IPS-20b (cell line): ENCODE results near the gene ARL2.
"Not testable (repeated sequence)": the region's sequence is repeated elsewhere in the genome, so short reads cannot be mapped to it uniquely, and the experiment has no call there.

Source experiments
- H3K27ac ChIP-seq: one replicate; pipeline ENCODE4 v1.5.1; 2013; ENCODE audit warnings: low read length
- H3K27me3 ChIP-seq: 2 replicates; pipeline ENCODE4 v1.6.1; 2013; ENCODE audit warnings: mild to moderate bottlenecking, low read length, inconsistent platforms; ENCODE audit not compliant: insufficient read depth
- H3K36me3 ChIP-seq: 2 replicates; pipeline ENCODE4 v1.6.1; 2013; ENCODE audit warnings: low read depth, mild to moderate bottlenecking, inconsistent platforms, low read length, moderate library complexity; ENCODE audit not compliant: insufficient read depth
- H3K4me1 ChIP-seq: 2 replicates; pipeline ENCODE4 v1.6.1; 2013; ENCODE audit warnings: mild to moderate bottlenecking, control low read depth, inconsistent platforms, low read length, moderate library complexity; ENCODE audit not compliant: insufficient read depth
- H3K4me3 ChIP-seq: 2 replicates; pipeline ENCODE4 v1.5.1; 2013; ENCODE audit warnings: mild to moderate bottlenecking, low read length, inconsistent platforms
- H3K9ac ChIP-seq: 2 replicates; pipeline ENCODE4 v1.6.1; 2013; ENCODE audit warnings: low read depth, mild to moderate bottlenecking, inconsistent platforms, low read length, moderate library complexity
- H3K9me3 ChIP-seq: 2 replicates; pipeline ENCODE4 v1.6.1; 2013; ENCODE audit warnings: mild to moderate bottlenecking, low read depth, low read length, inconsistent platforms; ENCODE audit not compliant: insufficient read depth

Gene ARL2

DNA sequence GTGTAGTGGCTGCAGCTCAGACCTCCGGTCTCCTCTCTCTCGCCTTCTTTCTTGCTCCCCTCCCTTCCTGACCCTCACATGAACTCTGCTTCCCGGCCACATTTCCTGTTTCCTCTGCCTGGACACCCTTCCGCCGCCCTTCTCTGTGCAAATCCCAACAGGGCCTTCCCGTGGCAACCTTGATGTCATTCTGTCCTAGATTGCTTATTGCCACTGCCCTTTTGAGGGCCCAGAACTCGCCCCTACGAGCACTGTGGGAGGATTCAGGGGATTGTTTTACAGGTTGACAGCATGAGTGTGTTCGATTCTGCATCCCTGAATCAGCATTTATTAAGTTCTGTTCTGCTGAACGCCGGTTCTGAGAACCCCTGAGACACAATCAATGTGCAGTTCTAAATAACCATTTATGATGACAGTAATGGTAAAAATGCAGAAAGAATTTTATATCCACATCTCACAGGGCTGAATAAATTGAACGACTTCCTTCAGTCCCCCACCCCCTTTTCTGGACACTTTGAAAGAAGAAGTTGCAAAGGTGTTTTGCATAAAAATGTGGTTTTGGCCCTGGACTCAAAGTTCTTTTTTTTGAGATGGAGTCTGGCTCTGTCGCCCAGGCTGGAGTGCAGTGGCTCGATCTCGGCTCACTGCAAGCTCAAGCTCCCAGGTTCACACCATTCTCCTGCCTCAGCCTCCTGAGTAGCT lies 23.6 kb upstream of the ARL2 start:
- Histone ChIP-seq H3K4me1 (no peaks in the 10 kb centered on the region), H3K27ac (no peak overlapping the region), H3K36me3 (no peaks in the 10 kb centered on the region), H3K9me3 (no peaks in the 10 kb centered on the region), H3K4me3 (no peak overlapping the region), H3K27me3 (no peaks in the 10 kb centered on the region), H3K9ac (no peak overlapping the region)

DNA sequence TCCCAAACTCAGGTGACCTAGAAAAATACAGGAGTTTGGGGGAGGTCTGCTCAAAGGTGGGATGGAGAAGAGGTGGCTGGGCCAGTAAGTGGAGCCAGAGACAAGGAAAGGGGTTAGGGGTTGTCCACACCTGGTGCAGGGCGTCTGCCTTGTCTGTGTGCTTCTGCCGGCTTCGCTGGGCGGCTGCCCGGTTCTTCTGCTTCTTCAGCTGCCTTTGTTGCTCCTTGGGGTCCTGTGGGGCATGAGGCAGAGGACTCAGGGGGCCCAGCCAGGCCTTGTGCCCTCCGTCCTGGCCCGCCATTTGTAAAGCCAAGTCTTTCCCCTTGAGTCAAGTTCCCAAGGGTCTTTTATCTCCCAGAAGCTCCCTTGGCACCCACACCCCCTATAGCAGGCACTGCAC lies 19.6 kb upstream of the ARL2 start:
- Histone ChIP-seq H3K27me3 (no peaks in the 10 kb centered on the region), H3K9ac (no peak overlapping the region), H3K36me3 (no peaks in the 10 kb centered on the region), H3K4me1 (no peaks in the 10 kb centered on the region), H3K27ac (no peak overlapping the region), H3K9me3 (no peaks in the 10 kb centered on the region), H3K4me3 (no peak overlapping the region)

DNA sequence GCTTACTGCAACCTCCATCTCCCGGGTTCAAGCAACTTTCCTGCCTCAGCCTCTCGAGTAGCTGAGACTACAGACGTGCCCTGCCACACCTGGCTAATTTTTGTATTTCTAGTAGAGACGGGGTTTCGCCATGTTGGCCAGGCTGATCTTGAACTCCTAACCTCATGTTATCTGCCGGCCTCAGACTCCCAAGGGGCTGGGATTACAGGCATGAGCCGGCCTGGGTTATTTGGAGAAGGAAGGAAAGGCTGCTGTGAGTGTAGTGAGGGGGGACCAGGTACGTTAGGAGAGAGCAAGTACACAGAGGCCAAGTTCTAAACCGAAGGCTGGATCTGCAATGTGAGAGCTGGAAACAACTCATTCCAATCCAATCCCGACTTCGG lies 17.6 kb upstream of the ARL2 start:
- H3K27ac ChIP-seq, result no peak overlapping the region
- peak overlapping the region; percentile 38; the same call in 1 of the 2 replicates for H3K4me3 ChIP-seq

DNA sequence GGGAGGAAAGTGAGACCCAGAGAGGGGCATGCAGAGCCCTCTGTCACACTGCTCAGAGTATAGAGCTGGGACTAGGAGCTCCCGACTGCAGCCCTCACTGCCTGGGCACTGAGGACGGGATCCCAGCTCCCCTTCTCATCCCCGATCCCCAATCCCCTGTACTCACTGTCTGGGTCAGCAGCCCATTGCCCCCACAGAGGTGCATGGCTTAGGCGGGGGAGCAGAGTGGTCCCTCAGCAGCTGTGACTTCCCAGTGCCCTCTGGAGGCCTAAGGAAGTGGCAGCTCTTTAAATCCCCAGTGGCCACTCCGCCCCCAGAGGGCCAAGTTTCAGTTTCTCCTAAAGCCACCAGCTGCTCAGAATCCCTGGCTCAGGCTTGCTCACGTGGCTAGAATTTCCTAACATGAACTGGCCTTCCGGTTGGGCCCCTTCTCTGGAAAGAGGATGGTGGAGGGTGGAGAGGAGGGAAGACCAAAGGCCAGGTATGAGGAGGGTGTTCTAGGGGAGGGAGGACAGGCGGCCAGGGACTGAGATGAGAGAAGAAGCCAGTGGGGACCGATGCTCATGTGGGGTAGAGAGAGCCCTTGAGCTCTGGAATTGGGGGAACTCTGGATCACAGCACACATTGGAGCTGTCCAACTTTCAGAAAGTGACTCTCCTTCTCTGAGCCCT lies 17.1 kb upstream of the ARL2 start, which contains the start of gene BATF2:
BATF2 (minus strand) TSS at position 262 of the 671 bp plus-strand sequence; CDS start at position 205, 57 bp downstream.
- Histone ChIP-seq H3K27me3 (no peaks in the 10 kb centered on the region), H3K9me3 (no peaks in the 10 kb centered on the region), H3K27ac (no peak within 1 kb of the TSS), H3K36me3 (no peaks in the 10 kb centered on the region), H3K4me1 (no peaks in the 10 kb centered on the region), H3K4me3 (peak within 1 kb of the TSS; percentile 38; the same call in 1 of the 2 replicates), H3K9ac (peak within 1 kb of the TSS; percentile 33; the same call in 1 of the 2 replicates)

More for the DNA sequence above, 17.6 kb upstream of the ARL2 start:
- Histone ChIP-seq H3K27me3 (no peaks in the 10 kb centered on the region), H3K9me3 (no peaks in the 10 kb centered on the region), H3K9ac (peak overlapping the region; percentile 33; the same call in 1 of the 2 replicates), H3K4me1 (no peaks in the 10 kb centered on the region), H3K36me3 (no peaks in the 10 kb centered on the region)

DNA sequence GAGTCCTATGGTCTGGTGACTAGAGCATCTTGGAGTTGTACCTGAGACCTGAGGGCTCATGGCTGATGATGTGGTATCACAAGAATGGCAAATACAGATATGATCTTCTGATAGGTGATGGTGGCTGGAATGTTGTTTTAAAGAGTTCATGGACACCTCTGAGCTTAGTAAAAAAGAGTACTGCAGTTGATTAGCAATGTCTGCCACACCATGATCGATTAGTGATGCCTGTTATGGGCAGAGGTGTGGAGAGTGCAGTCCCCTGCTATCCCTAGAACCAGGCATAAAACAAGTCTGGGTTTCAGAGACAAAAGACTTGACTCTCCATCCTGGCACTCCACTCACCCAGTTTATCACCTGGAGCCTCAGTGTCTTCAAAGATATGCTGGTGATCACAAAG lies 15.8 kb upstream of the ARL2 start:
- Histone ChIP-seq H3K9me3 (no peaks in the 10 kb centered on the region), H3K27me3 (no peaks in the 10 kb centered on the region), H3K9ac (no peak overlapping the region), H3K4me1 (no peaks in the 10 kb centered on the region), H3K36me3 (no peaks in the 10 kb centered on the region), H3K4me3 (no peak overlapping the region), H3K27ac (no peak overlapping the region)

DNA sequence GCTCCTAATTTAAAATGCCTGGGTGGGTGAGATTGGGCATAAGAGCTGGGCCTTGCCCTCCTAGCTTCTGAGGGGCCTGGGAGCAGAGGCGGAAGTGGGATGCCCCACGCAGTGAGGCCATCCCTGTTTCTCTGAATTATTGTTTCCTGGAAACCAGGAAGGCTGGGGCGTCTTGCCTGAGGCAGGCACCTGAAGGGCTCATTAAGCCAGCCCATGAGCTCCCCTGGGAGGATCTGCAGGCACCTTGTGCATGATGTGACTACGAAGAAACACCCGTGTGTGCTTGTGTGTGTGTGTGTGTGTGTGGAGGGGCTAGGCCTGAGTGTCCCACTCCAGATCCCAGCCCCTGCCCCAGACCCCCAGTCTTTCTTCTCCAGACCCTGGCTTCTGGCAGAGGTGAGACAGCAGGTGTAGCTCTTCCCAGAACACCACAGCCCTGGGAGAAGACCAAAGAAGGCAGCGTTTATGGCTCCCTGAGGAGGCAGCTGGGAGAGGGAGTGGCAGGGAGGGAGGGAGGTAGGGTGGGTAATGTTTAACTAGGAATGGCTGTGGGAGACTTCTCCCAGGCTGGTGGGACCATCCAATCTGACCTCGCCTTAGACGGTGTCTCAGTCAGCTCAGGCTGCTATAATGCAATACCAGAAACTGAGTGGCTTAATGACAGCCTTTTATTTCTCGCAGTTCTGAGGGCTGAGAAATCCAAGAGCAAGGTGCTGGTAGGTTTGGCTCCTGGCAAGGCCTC lies 15.1 kb upstream of the ARL2 start:
- no peak overlapping the region for H3K9ac ChIP-seq
- no peaks in the 10 kb centered on the region for H3K36me3 ChIP-seq
- no peak overlapping the region for H3K4me3 ChIP-seq
- no peaks in the 10 kb centered on the region for H3K9me3 ChIP-seq
- H3K27ac ChIP-seq, result no peak overlapping the region
- H3K4me1 ChIP-seq, result no peaks in the 10 kb centered on the region
- no peaks in the 10 kb centered on the region for H3K27me3 ChIP-seq

DNA sequence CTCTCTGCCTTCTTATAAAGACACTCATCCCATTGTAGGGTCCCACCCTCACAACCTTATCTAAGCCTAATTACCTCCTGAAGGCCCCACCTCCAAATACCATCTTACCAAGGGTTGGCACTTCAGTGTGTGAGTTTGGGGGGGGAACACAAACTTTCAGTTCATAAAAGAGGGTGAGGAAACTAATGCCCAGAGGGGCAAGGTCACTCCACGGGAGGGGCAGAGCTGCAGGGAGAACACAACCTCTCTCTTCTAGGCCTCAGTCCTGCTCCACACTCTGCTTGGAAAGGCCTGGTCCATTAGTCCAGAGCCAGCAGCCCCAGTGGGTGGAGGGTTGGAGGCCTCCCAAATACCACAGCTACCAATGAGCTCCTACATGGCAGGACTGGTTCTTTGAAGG lies 14.5 kb upstream of the ARL2 start:
- Histone ChIP-seq H3K4me1 (no peaks in the 10 kb centered on the region), H3K4me3 (no peak overlapping the region), H3K27me3 (no peaks in the 10 kb centered on the region), H3K27ac (no peak overlapping the region), H3K36me3 (no peaks in the 10 kb centered on the region), H3K9ac (no peak overlapping the region), H3K9me3 (no peaks in the 10 kb centered on the region)

DNA sequence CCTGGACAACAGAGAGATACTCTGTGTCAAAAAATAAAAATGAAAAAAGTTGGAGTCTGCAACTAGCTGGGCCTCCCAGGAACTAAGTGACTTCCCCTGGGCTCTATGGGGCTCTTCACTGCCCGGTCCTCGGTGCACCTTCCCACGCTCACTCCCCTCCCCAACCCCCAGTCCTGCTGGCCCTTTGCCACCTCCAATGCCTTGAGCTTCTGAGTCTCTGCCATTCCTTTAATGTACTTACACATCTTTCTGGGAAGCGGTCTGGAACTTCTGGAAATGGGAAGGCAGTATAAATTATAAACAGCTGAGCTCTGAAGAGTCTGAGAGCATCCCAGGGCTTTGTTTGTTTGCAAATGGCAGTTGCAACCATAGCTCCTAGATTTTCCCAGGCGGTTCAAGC lies 11.3 kb upstream of the ARL2 start:
- H3K27ac ChIP-seq, result no peak overlapping the region
- no peaks in the 10 kb centered on the region for H3K36me3 ChIP-seq
- no peaks in the 10 kb centered on the region for H3K9me3 ChIP-seq
- no peak overlapping the region for H3K9ac ChIP-seq
- no peaks in the 10 kb centered on the region for H3K4me1 ChIP-seq
- no peaks in the 10 kb centered on the region for H3K27me3 ChIP-seq
- H3K4me3 ChIP-seq, result no peak overlapping the region

DNA sequence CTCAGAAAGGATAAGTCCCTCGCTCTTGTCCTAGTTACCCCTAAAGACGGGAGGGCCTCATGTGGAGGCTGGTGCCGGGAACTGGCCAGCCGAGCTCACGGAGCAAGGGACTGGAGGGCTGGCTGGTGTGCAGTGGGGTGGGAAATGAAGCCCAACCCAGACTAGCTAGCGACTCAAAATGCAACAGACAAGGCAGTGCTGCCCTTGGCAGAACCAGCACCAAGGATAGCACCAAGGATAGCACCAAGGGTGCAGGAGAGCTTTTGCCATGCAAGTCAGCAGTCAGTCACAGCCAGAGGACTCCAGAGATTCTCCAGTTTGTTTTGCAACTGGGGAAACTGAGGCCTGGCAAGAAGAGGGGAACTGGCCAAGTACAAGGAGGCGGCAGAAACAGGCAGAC lies 10.7 kb upstream of the ARL2 start:
- H3K36me3 ChIP-seq, result no peaks in the 10 kb centered on the region
- no peaks in the 10 kb centered on the region for H3K9me3 ChIP-seq
- no peaks in the 10 kb centered on the region for H3K27me3 ChIP-seq
- no peaks in the 10 kb centered on the region for H3K4me1 ChIP-seq
- H3K4me3 ChIP-seq, result no peak overlapping the region
- no peak overlapping the region for H3K27ac ChIP-seq
- H3K9ac ChIP-seq, result no peak overlapping the region

DNA sequence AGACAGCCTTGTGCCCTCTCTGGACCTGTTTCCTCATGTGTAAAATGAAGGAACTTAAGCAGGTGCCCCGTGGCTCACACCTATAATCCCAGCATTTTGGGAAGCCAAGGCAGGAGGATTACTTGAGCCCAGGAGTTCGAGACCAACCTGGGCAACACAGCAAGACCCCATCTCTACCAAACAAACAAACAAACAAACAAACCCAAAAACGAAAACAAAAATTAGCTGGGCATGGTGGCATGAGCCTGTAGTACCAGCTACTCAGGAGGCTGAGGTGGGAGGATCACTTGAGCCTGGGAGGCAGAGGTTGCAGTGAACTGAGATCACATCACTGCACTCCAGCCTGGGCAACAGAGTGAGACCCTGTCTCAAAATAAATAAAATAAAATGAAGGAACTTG lies 10.0 kb upstream of the ARL2 start:
- H3K4me1 ChIP-seq, H3K4me3 ChIP-seq, H3K36me3 ChIP-seq, H3K9ac ChIP-seq, H3K9me3 ChIP-seq, H3K27me3 ChIP-seq, H3K27ac ChIP-seq: not testable (repeated sequence)

DNA sequence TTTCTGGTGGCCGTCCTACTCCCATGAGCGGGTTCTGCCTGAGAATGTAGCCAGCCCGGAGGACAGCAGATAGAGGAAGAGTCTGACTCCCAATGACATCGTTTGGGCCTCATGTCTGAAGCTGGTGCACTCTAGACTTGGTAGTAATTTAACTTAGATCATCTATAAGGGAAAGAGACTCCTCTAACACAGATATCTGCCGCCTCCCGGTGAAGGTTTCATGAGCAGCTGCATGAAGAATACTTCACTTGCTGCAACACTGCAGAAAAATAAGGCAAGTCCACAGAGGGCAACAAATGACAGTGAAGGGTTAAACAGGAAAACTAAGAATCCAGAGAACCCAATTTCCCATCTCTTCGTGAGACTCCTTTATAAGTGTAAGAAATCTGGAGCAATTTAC lies 5.9 kb upstream of the ARL2 start:
- no peak overlapping the region for H3K27ac ChIP-seq
- H3K4me1 ChIP-seq, result no peaks in the 10 kb centered on the region
- no peak overlapping the region for H3K4me3 ChIP-seq
- H3K9me3 ChIP-seq, result no peaks in the 10 kb centered on the region
- no peaks in the 10 kb centered on the region for H3K36me3 ChIP-seq
- no peaks in the 10 kb centered on the region for H3K27me3 ChIP-seq
- H3K9ac ChIP-seq, result no peak overlapping the region

DNA sequence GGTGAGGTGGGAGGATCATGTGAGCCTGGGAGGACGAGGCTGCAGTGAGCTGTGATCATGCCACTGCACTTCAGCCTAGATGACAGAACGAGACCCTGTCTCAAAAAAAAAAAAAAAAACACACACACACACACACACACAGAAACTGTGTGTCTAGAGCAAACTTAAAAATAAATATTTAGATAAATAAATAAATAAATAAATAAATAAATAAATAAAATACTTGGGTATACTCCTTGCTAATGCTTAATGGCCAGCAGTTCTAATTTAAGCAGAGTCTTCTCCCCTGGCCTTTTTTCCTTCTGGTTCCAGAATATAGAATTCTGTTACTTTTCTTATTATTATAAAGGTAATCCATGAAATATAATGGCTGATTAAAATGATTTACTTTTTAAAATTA lies 5.1 kb upstream of the ARL2 start:
- no peaks in the 10 kb centered on the region for H3K9me3 ChIP-seq
- H3K4me3 ChIP-seq, result no peak overlapping the region
- no peak overlapping the region for H3K27ac ChIP-seq
- no peaks in the 10 kb centered on the region for H3K27me3 ChIP-seq
- H3K36me3 ChIP-seq, result no peaks in the 10 kb centered on the region
- H3K4me1 ChIP-seq, result 0 out of 2 replicates have a peak, but pooled peaks cover 3% of the 10 kb centered on the region
- no peak overlapping the region for H3K9ac ChIP-seq
